Sigmoid colon (tissue), 7 donors: ENCODE results near the gene HMBS. TPM values are rescaled to one million over a fixed set of nuclear protein-coding genes. Genes with fewer than 3 reads are reported as not detected.

ENCODE experiments used
- DNase-seq: peaks from one replicate; pipeline ENCODE4 v3.0.0-alpha.2; 2019
- H3K27ac ChIP-seq, 4 donors: fragments of 200-600 bp; sonication (generic); one replicate each; pipeline ENCODE4 v1.5.1; 2016 to 2019; ENCODE audit warnings: mild to moderate bottlenecking in 1 of 4
- H3K27me3 ChIP-seq, 3 donors: fragments of 200-600 bp; sonication (generic); one replicate each; pipeline ENCODE4 v1.5.1; 2019; ENCODE audit warnings: mild to moderate bottlenecking in 1 of 3
- H3K36me3 ChIP-seq, 4 donors: fragments of 200-600 bp; sonication (generic); one replicate each; pipeline ENCODE4 v1.5.1; 2016 to 2019
- H3K4me1 ChIP-seq, 4 donors: fragments of 200-600 bp; sonication (generic); one replicate each; pipeline ENCODE4 v1.5.1; 2017 to 2019
- H3K4me3 ChIP-seq, 4 donors: fragments of 200-600 bp; sonication (generic); one replicate each; pipeline ENCODE4 v1.5.1; 2017 to 2019; ENCODE audit warnings: mild to moderate bottlenecking in 2 of 4, moderate library complexity in 1 of 4
- H3K9me3 ChIP-seq, 4 donors: fragments of 200-600 bp in 3 of 4; sonication (generic) in 3 of 4; one replicate each; pipeline versions ENCODE4 v1.5.1 to v1.6.1; 2013 to 2019
- CTCF ChIP-seq, 4 experiments: fragments of 450-650 bp in 3 of 4; fragments of 200-600 bp in 1 of 4; IDR thresholded peaks; one replicate each; pipeline ENCODE4 v1.5.1; 2016 to 2019; ENCODE audit warnings: antibody characterized with exemption in 4 of 4, mild to moderate bottlenecking in 3 of 4, moderate library complexity in 2 of 4
- EP300 ChIP-seq, 4 donors: sonication (generic); formaldehyde crosslinking; IDR thresholded peaks; one replicate each; pipeline ENCODE4 v1.6.1; 2017; ENCODE audit warnings: antibody characterized with exemption in 4 of 4
- POLR2A ChIP-seq, 2 donors: fragments of 450-650 bp; IDR thresholded peaks; one replicate each; pipeline ENCODE4 v1.6.1; 2016; ENCODE audit warnings: antibody characterized with exemption in 2 of 2, mild to moderate bottlenecking in 2 of 2, moderate library complexity in 2 of 2
- POLR2AphosphoS5 ChIP-seq, 4 donors: sonication (generic); formaldehyde crosslinking; IDR thresholded peaks; one replicate each; pipeline ENCODE4 v1.6.1; 2017; ENCODE audit warnings: antibody characterized with exemption in 4 of 4
- WGBS, 2 donors: extraction: QIAGEN DNeasy Blood & Tissue Kit; methylation state at CpG; one replicate each; pipeline ENCODE4 v1.1.7; 2013; 5-methylcytosine and 5-hydroxymethylcytosine counted together
- intact Hi-C: fragments of 100-400 bp; cut with DNase I; formaldehyde crosslinking; loops from one replicate; pipeline ENCODE4 v1.15.1; 2023
- polyA plus RNA-seq, 3 donors: library from polyadenylated mRNA; stranded (reverse); fragments of 200-250 nt; gene quantifications; one replicate each; pipeline ENCODE4 v1.2.3, GENCODE V29; 2013
- total RNA-seq, 4 donors: library from RNA; depleted of rRNA; stranded (reverse); fragments of >200 nt; gene quantifications; one replicate each; pipeline ENCODE4 v1.1.0, GENCODE V29; 2016
- donor health status: healthy with polysubstance abuse.
- donor health status: Bipolar disorder and iron deficiency.
- donor health status: healthy.

Gene HMBS
- total and polyA plus RNA-seq, 7 donors, result 5.6 to 39.3 (median 15.2) TPM

GRCh38 chr11:119044708-119045107 lies 40.0 kb upstream of the HMBS start:
- TF ChIP-seq CTCF (IDR thresholded peaks at IDR 0.05), result no peak
- no peak for TF ChIP-seq POLR2A (IDR thresholded peaks at IDR 0.05)
- no peak for TF ChIP-seq POLR2AphosphoS5 (IDR thresholded peaks at IDR 0.05)
- no peak for TF ChIP-seq EP300 (IDR thresholded peaks at IDR 0.05)
- no peak for DNase-seq
- Histone ChIP-seq H3K4me3 (no peak overlapping the region), H3K4me1 (no peaks in the 10 kb centered on the region), H3K27me3 (no peaks in the 10 kb centered on the region), H3K9me3 (no peaks in the 10 kb centered on the region), H3K27ac (no peak overlapping the region), H3K36me3 (peaks cover 18 to 52% (median 33%) of the 10 kb centered on the region in 4 donors)
- WGBS, 2 donors, result 80 to 86% methylated on average over 6 of the region's 6 CpGs
- intact Hi-C loops, result no loop called here

GRCh38 chr11:119046489-119046888 lies 38.2 kb upstream of the HMBS start:
- Histone ChIP-seq H3K4me1 (no peaks in the 10 kb centered on the region), H3K36me3 (peaks cover 24 to 70% (median 49%) of the 10 kb centered on the region in 4 donors), H3K9me3 (no peaks in the 10 kb centered on the region), H3K27me3 (no peaks in the 10 kb centered on the region), H3K4me3 (no peak overlapping the region), H3K27ac (no peak overlapping the region)
- DNase-seq, result no peak
- TF ChIP-seq POLR2A (IDR thresholded peaks at IDR 0.05) (no peak), POLR2AphosphoS5 (IDR thresholded peaks at IDR 0.05) (no peak), CTCF (IDR thresholded peaks at IDR 0.05) (no peak), EP300 (IDR thresholded peaks at IDR 0.05) (no peak)
- intact Hi-C loops, result no loop called here
- 97% methylated on average over 6 of the region's 6 CpGs for WGBS, 2 donors

GRCh38 chr11:119047205-119047604 lies 37.5 kb upstream of the HMBS start:
- TF ChIP-seq EP300 (IDR thresholded peaks at IDR 0.05) (no peak), CTCF (IDR thresholded peaks at IDR 0.05) (no peak), POLR2AphosphoS5 (IDR thresholded peaks at IDR 0.05) (no peak), POLR2A (IDR thresholded peaks at IDR 0.05) (no peak)
- 86% methylated on average over 6 of the region's 6 CpGs for WGBS, 2 donors
- no peaks in the 10 kb centered on the region for H3K9me3 ChIP-seq
- intact Hi-C loops, result no loop called here
- no peak overlapping the region for H3K27ac ChIP-seq
- peaks cover 26 to 77% (median 55%) of the 10 kb centered on the region in 4 donors for H3K36me3 ChIP-seq
- no peaks in the 10 kb centered on the region for H3K4me1 ChIP-seq
- no peak overlapping the region for H3K4me3 ChIP-seq
- DNase-seq, result no peak
- no peaks in the 10 kb centered on the region for H3K27me3 ChIP-seq

- WGBS, 2 donors, result 95% methylated on average over 9 of the region's 9 CpGs
- no peak overlapping the region for H3K4me3 ChIP-seq
- TF ChIP-seq EP300 (IDR thresholded peaks at IDR 0.05) (no peak), POLR2A (IDR thresholded peaks at IDR 0.05) (no peak), POLR2AphosphoS5 (IDR thresholded peaks at IDR 0.05) (no peak), CTCF (IDR thresholded peaks at IDR 0.05) (no peak)
- H3K36me3 ChIP-seq, result peaks cover 33 to 91% (median 64%) of the 10 kb centered on the region in 4 donors
- DNase-seq, result no peak
- intact Hi-C loops, result no loop called here
- H3K27ac ChIP-seq, result no peak overlapping the region
- H3K27me3 ChIP-seq, result no peaks in the 10 kb centered on the region
- no peaks in the 10 kb centered on the region for H3K4me1 ChIP-seq
- no peaks in the 10 kb centered on the region for H3K9me3 ChIP-seq
Measured at GRCh38 chr11:119048644-119049043, 36.0 kb upstream of the HMBS start.

- H3K36me3 ChIP-seq, result peaks cover 33 to 96% (median 68%) of the 10 kb centered on the region in 4 donors
- no peaks in the 10 kb centered on the region for H3K4me1 ChIP-seq
- DNase-seq, result no peak
Measured at GRCh38 chr11:119049081-119049480, 35.6 kb upstream of the HMBS start.

More at GRCh38 chr11:119049081-119049480, 35.6 kb upstream of the HMBS start:
- intact Hi-C loops, result no loop called here
- H3K27me3 ChIP-seq, result no peaks in the 10 kb centered on the region
- no peak overlapping the region for H3K4me3 ChIP-seq
- no peak for TF ChIP-seq POLR2AphosphoS5 (IDR thresholded peaks at IDR 0.05)
- no peak for TF ChIP-seq POLR2A (IDR thresholded peaks at IDR 0.05)
- no peak for TF ChIP-seq EP300 (IDR thresholded peaks at IDR 0.05)
- no peak for TF ChIP-seq CTCF (IDR thresholded peaks at IDR 0.05)
- WGBS, 2 donors, result 93 to 95% methylated on average over 7 of the region's 7 CpGs
- no peak overlapping the region for H3K27ac ChIP-seq
- H3K9me3 ChIP-seq, result no peaks in the 10 kb centered on the region
